ENCODE measurements around the gene TMEM106C.

The TMEM106C gene

GRCh38 chr12:47979686-47980085 lies 16.3 kb downstream of the TMEM106C start:
- DNase-seq (ENCODE audit: low spot score), result no peak

GRCh38 chr12:47980197-47980596 lies 16.8 kb downstream of the TMEM106C start:
- DNase-seq (ENCODE audit: low spot score), result no peak

DNA sequence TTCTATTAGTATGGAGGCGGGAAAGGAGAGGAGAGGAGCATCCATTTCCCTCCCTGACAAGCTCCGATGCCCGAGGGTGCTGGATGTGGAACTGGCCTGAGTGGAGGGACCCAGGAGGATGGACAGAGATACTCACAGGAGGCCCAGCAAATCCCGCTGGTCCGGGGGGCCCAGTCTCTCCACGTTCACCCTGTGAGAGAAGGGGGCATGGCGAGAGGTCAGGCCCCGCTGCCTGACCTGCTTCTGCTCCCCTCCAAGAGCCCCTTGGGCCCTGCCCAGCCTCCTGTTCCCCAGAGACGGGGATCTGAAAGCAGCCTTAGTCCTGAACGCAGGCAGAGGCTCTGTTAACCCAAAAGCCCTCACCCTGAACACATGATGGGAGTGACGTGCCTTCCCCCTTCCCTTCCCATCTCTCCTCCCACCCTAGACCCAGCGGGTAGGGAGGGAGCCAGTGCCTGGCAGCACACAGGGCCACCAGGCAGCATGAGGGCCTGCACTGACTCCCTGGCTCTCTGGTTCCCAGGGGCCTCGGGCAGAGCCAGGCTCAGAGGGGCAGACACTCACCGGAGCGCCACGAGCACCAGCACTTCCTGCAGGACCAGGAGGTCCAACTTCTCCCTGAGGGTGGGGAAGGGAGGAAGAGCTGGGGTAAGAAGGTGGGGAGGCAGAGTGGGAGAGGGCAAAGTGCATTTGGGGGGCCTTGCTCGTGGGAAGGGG lies 17.5 kb downstream of the TMEM106C start:
- no peak for DNase-seq (ENCODE audit: low spot score)

- DNase-seq (ENCODE audit: low spot score), result no peak
Observed at GRCh38 chr12:47981496-47982260, 18.3 kb downstream of the TMEM106C start.

DNA sequence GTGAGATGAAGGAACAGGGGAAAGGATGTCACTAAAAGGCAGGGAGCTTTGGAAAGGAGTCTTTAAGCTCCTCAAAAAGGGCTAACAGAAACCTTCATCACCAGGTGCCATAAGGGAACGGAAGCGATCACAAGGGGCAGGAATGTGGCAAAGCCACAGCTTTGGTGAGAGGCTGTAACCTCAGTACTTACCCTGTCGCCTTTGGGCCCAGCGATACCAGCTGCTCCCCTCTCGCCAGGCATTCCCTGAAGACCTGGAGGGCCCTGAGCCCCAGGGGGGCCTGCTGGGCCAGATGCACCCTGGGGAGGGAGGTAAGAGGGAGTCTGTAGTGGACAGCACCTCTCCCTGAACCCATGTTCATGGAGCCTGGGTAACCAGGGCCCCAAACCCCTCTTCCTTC lies 18.9 kb downstream of the TMEM106C start:
- no peak for DNase-seq (ENCODE audit: low spot score)

- no peak for DNase-seq (ENCODE audit: low spot score)
Observed at GRCh38 chr12:47982770-47983169, 19.4 kb downstream of the TMEM106C start.

- DNase-seq (ENCODE audit: low spot score), result no peak
Observed at GRCh38 chr12:47983541-47984115, 20.2 kb downstream of the TMEM106C start.

DNA sequence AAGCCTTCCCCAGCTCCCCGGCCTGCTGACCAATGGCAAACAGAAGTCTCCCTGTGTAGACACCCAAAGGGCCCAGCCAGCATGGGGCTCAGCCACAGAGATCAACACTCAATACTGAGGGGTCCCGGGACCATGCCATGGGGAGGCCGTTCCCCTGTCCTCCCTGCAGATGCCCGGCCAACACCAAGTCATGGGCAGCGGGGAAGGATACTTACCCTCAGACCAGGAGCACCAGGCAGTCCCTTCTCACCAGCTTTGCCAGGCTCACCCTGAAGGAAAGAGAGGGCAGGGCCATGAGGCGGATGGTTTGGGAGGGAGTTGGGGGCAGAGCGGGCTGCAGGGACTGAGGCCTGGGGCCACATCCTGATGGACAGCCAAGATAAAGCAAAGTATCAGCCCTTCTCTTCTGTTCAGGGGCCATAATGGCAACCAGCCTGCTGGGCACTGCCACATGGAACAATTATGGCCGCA lies 21.0 kb downstream of the TMEM106C start:
- no peak for DNase-seq (ENCODE audit: low spot score)

DNA sequence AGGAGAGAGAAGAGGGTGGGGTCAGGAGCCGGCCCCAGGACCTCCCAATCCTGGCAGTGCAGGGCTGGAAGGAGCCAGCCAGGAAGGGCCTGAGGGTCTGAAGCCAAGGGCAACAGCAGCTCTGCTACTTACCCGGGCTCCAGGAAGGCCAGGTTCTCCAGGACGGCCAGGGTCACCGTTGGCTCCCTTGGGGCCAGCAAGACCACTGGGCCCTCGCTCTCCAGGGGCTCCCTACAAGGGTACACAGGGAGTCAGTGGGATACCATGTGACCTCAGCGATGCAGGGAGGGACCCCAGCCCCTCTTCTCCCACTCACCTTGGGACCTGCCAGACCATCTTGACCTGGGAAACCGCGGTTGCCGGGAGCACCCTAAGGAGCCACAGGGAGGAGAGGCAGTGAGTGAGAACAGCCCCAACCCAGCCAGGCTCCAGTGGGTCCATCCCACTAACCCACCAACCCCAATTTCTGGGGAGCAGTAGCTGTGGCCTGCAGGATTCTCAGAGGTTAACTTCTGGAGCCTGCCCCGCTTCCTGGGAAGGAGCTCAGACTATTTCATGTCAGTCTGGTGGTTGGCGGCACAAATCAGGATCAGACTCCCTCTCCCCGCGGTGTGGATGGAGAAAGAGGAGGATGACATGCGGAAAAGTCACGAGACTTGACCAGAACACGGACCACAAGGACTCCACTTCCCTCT lies 22.3 kb downstream of the TMEM106C start:
- no peak for DNase-seq (ENCODE audit: low spot score)

DNA sequence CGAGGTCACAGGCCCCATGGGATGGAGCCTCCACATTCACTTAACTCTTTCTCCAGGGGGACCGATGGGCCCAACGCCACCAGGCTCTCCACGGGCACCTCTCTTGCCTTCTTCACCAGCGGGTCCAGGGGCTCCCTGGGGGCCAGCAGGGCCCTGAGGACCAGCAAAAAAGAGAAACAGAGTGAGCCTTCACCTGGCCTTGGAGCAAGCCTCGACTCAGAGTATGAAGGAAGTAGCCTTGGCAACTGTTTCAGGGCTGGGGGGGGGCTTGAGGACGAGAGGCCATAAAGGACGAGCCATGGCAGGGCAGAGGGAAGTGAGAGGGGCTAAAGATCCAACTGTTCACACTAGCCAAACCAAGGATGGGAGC lies 22.9 kb downstream of the TMEM106C start:
- no peak for DNase-seq (ENCODE audit: low spot score)

DNA sequence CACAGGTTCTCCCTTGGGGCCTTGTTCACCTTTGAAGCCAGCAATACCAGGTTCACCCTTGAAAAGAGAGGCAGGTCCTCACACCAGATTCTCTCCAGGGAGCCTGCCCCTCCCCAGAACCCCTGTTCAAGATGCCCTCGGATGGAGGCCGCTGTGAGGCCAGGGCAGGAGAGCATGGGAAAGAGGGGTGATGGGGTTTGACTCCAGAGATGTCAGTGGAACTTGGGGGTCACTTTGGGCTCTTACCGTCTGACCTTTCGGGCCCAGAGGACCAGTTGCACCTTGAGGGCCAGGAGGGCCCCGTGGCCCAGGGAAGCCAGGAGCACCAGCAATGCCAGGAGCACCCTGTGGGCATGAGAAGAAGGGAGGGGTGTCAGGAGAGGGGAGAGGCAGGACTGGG lies 23.4 kb downstream of the TMEM106C start:
- no peak for DNase-seq (ENCODE audit: low spot score)

GRCh38 chr12:47987411-47988072 lies 24.1 kb downstream of the TMEM106C start:
- no peak for DNase-seq (ENCODE audit: low spot score)

DNA sequence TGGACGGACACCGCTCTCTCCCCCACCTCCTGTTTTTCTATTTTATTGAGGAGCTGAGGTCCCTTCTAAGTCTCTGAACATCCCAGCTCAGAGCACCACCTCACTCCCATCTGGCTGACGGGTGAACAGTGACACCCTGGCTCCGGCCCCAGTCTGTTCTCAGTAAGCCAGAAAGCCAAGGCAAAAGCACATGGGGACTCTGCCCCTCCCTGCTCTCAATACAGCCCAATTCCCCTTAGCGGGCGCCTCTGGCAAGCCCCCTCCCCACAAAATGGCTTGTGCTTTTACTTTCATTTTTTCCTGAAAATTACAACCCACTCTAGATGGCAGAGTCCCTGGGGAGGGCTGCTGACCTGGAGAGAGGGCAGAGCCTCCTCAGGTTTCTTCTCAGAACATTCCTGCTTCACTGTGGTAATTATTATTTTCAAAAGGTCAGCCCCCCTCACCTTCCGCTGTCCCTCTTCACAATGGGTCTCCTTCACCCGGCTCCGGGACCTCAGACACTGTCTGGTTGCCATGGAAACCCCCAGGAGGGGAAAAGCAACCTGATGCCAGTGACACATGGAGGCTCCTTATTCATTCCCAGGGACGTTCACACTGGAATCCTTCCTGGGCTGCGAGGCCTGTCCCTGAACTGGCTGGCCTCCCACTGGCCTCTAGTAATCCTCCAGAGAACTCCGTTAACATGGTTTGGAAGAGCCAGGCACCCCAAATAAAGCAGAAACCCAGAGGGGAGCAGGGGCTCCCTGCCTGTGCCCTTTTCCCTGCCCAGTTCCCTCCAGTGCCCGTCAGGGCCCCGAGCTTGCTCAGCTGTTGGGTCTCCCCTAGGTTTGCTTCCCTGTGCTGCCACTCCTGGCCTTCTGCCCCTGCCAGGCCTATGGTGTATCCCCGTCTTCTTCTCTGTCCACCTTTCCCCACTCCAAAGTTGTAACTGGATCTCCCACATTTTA lies 25.0 kb downstream of the TMEM106C start:
- DNase-seq (ENCODE audit: low spot score), result no peak

DNA sequence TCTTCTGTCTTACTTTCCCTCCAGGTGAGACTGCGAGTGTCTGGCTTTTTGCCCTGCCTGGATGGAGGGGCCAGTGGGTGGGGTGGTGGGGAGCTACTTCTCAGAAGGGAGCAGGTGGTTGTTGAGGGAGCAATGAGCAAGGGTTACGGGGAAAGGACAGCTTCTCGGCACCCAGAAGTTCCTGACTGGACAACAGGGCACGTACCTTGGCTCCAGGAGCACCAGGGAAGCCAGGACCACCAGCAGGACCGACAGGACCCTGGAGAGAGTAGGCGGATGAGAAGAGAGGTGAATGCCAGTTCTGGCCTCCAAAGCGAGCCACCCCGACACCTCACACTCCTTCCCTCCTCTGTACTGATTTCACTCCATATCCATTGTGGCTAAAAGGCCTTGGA lies 25.6 kb downstream of the TMEM106C start:
- DNase-seq (ENCODE audit: low spot score), result no peak

GRCh38 chr12:47989666-47990065 lies 26.3 kb downstream of the TMEM106C start:
- no peak for DNase-seq (ENCODE audit: low spot score)

GRCh38 chr12:47990351-47991105 lies 27.1 kb downstream of the TMEM106C start:
- no peak for DNase-seq (ENCODE audit: low spot score)

GRCh38 chr12:47991106-47992061 lies 28.0 kb downstream of the TMEM106C start:
- no peak for DNase-seq (ENCODE audit: low spot score)

GRCh38 chr12:47992776-47993175 lies 29.4 kb downstream of the TMEM106C start:
- DNase-seq (ENCODE audit: low spot score), result no peak

- no peak for DNase-seq (ENCODE audit: low spot score)
Observed at GRCh38 chr12:47993491-47993890, 30.1 kb downstream of the TMEM106C start.

Measured in HuH-7 (cell line).